ENCODE results near the gene LGALS12.
"Not testable (repeated sequence)": the region's sequence is repeated elsewhere in the genome, so short reads cannot be mapped to it uniquely, and the experiment has no call there.

LGALS12 gene

GRCh38 chr11:63548178-63548577 is 42.3 kb downstream of the LGALS12 start:
- Histone ChIP-seq H3K4me2 (ENCODE audit: low read depth, low read length, poor library complexity, severe bottlenecking) (no peak overlapping the region), H3K4me3 (ENCODE audit: low read length, poor library complexity, severe bottlenecking) (no peak overlapping the region), H3K9me2 (replicated peaks; ENCODE audit: low read depth, low read length) (no peaks in the 10 kb centered on the region), H3K9ac (ENCODE audit: low read depth, low read length, poor library complexity, severe bottlenecking) (no peak overlapping the region), H2AFZ (ENCODE audit: low read length) (no peak overlapping the region), H3K79me2 (ENCODE audit: insufficient read depth, low read length) (no peaks in the 10 kb centered on the region), H4K20me1 (ENCODE audit: insufficient read depth, low read length, poor library complexity, severe bottlenecking) (no peaks in the 10 kb centered on the region), H3K36me3 (ENCODE audit: insufficient read depth, low read length) (no peaks in the 10 kb centered on the region), H3K9me3 (ENCODE audit: insufficient read depth, low read depth, low read length) (no peaks in the 10 kb centered on the region), H3F3A (ENCODE audit: low read depth) (peaks cover 5% of the 10 kb centered on the region; the same call in 1 of the 2 replicates), H3K27me3 (ENCODE audit: insufficient read depth, low read length, poor library complexity, severe bottlenecking) (no peaks in the 10 kb centered on the region), H3K4me1 (ENCODE audit: insufficient read depth, low read length, poor library complexity, severe bottlenecking) (peaks cover 17% of the 10 kb centered on the region)
- TF ChIP-seq CTCF (conservative IDR thresholded peaks at IDR 0.05; ENCODE audit: low read length) (no peak), EZH2phosphoT487 (IDR thresholded peaks at IDR 0.05; ENCODE audit: borderline replicate concordance) (no peak)

GRCh38 chr11:63549411-63549810 is 43.5 kb downstream of the LGALS12 start:
- Histone ChIP-seq H3K4me1 (ENCODE audit: insufficient read depth, low read length, poor library complexity, severe bottlenecking) (peaks cover 30% of the 10 kb centered on the region), H3K4me2 (ENCODE audit: low read depth, low read length, poor library complexity, severe bottlenecking) (no peak overlapping the region), H2AFZ (ENCODE audit: low read length) (no peak overlapping the region), H4K20me1 (ENCODE audit: insufficient read depth, low read length, poor library complexity, severe bottlenecking) (no peaks in the 10 kb centered on the region), H3K9ac (ENCODE audit: low read depth, low read length, poor library complexity, severe bottlenecking) (no peak overlapping the region), H3K79me2 (ENCODE audit: insufficient read depth, low read length) (no peaks in the 10 kb centered on the region), H3F3A (ENCODE audit: low read depth) (peaks cover 5% of the 10 kb centered on the region; the same call in 1 of the 2 replicates), H3K36me3 (ENCODE audit: insufficient read depth, low read length) (no peaks in the 10 kb centered on the region), H3K9me3 (ENCODE audit: insufficient read depth, low read depth, low read length) (no peaks in the 10 kb centered on the region), H3K27me3 (ENCODE audit: insufficient read depth, low read length, poor library complexity, severe bottlenecking) (no peaks in the 10 kb centered on the region), H3K4me3 (ENCODE audit: low read length, poor library complexity, severe bottlenecking) (no peak overlapping the region), H3K9me2 (replicated peaks; ENCODE audit: low read depth, low read length) (no peaks in the 10 kb centered on the region)
- TF ChIP-seq EZH2phosphoT487 (IDR thresholded peaks at IDR 0.05; ENCODE audit: borderline replicate concordance) (no peak), CTCF (conservative IDR thresholded peaks at IDR 0.05; ENCODE audit: low read length) (no peak)

GRCh38 chr11:63550156-63550700 is 44.3 kb downstream of the LGALS12 start:
- H3K9me3 ChIP-seq (ENCODE audit: insufficient read depth, low read depth, low read length); H3K79me2 ChIP-seq (ENCODE audit: insufficient read depth, low read length); H3K4me3 ChIP-seq (ENCODE audit: low read length, poor library complexity, severe bottlenecking); H3K9ac ChIP-seq (ENCODE audit: low read depth, low read length, poor library complexity, severe bottlenecking); H4K20me1 ChIP-seq (ENCODE audit: insufficient read depth, low read length, poor library complexity, severe bottlenecking); H2AFZ ChIP-seq (ENCODE audit: low read length); H3K36me3 ChIP-seq (ENCODE audit: insufficient read depth, low read length); H3K9me2 ChIP-seq (replicated peaks; ENCODE audit: low read depth, low read length); H3F3A ChIP-seq (ENCODE audit: low read depth); H3K27me3 ChIP-seq (ENCODE audit: insufficient read depth, low read length, poor library complexity, severe bottlenecking); H3K4me2 ChIP-seq (ENCODE audit: low read depth, low read length, poor library complexity, severe bottlenecking): not testable (repeated sequence)
- H3K4me1 ChIP-seq (ENCODE audit: insufficient read depth, low read length, poor library complexity, severe bottlenecking): peaks cover 36% of the 10 kb centered on the region

Measured in Loucy (cell line).